ENCODE results near the gene MAPK10. TPM values are rescaled to one million over a fixed set of nuclear protein-coding genes. Genes with fewer than 3 reads are reported as not detected.

Gene MAPK10
- total RNA-seq, 1 experiment from 2014 or later, result 4.7 TPM

DNA sequence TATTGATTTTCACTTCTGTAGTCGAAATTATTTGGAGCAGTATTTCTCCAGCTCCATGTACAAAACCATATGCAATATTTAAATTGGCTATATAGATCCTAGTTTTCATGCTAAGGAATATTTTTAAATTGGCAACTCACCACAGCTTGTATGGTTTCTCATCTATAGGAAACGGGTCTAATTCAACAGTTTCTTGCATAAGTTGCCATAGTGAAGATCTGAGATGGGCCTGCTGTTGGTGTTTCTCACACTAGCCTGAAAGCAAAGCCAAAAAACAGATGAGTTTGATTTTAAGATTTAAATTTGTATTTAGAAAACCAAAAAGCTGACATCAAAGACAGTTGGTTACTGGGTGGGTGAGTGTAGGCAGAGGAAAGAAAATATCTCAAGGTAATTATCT, 5.5 kb downstream of the MAPK10 start:
- Histone ChIP-seq H4K8ac (replicated peaks; ENCODE audit: insufficient read length, low read depth, low read length) (no peak overlapping the region), H3K27me3 (ENCODE audit: insufficient read depth, low read length) (no peaks in the 10 kb centered on the region), H3K9me3 (ENCODE audit: control insufficient read depth, low read depth, low read length) (no peaks in the 10 kb centered on the region), H3K56ac (ENCODE audit: insufficient read length, low read depth, low read length) (no peak overlapping the region), H2BK20ac (ENCODE audit: low read depth, low read length, poor library complexity, severe bottlenecking) (no peak overlapping the region), H3T11ph (ENCODE audit: low read length) (no peak overlapping the region), H3K23ac (ENCODE audit: insufficient read length, low read depth, low read length) (no peak overlapping the region), H2BK12ac (ENCODE audit: insufficient read length, low read depth, low read length) (no peak overlapping the region), H4K5ac (ENCODE audit: insufficient read length, low read depth, low read length) (no peak overlapping the region), H4K20me1 (ENCODE audit: control insufficient read depth, insufficient read depth, insufficient read length) (no peaks in the 10 kb centered on the region), H3K4me2 (ENCODE audit: insufficient read depth, insufficient read length, low read length) (no peak overlapping the region), H2BK15ac (ENCODE audit: low read depth, low read length) (no peak overlapping the region), H2BK5ac (ENCODE audit: insufficient read length, low read length) (no peak overlapping the region), H3K9ac (ENCODE audit: extremely low read depth, insufficient read length, low read length) (no peak overlapping the region), H3K79me1 (ENCODE audit: insufficient read depth, low read depth, low read length, poor library complexity, severe bottlenecking) (no peaks in the 10 kb centered on the region), H3K23me2 (ENCODE audit: insufficient read length, low read depth, low read length, poor library complexity, severe bottlenecking) (no peaks in the 10 kb centered on the region), H3K18ac (ENCODE audit: insufficient read length, low read depth, low read length) (no peak overlapping the region), H3K79me2 (ENCODE audit: insufficient read depth, low read length) (no peaks in the 10 kb centered on the region), H4K91ac (ENCODE audit: insufficient read length, low read depth, low read length) (no peak overlapping the region), H3K4ac (ENCODE audit: low read depth, low read length) (no peak overlapping the region), H3K27ac (ENCODE audit: insufficient read length, low read depth, low read length) (no peak overlapping the region), H3K4me1 (ENCODE audit: insufficient read depth, low read length) (peaks cover 7% of the 10 kb centered on the region; the same call in 1 of the 2 replicates), H2BK120ac (ENCODE audit: low read depth, low read length, poor library complexity, severe bottlenecking) (no peak overlapping the region), H2AFZ (ENCODE audit: low read length) (no peak overlapping the region), H2AK5ac (ENCODE audit: insufficient read length, low read length) (no peak overlapping the region), H3K14ac (ENCODE audit: insufficient read depth, low read length) (no peak overlapping the region)
- peaks cover 39 to 47% of the 10 kb centered on the region in 2 experiments for H3K4me1 Mint-ChIP-seq
- DNase-seq, result no peak
- peaks cover 0 to 4% (median 0%) of the 10 kb centered on the region in 3 experiments; a peak in 1 of 7 replicates for H3K36me3 Mint-ChIP-seq (ENCODE audit: insufficient read depth in 1 of 3, low read depth in 3 of 3)
- H3K27ac Mint-ChIP-seq, result no peak overlapping the region
- TF ChIP-seq, protein P1, sequence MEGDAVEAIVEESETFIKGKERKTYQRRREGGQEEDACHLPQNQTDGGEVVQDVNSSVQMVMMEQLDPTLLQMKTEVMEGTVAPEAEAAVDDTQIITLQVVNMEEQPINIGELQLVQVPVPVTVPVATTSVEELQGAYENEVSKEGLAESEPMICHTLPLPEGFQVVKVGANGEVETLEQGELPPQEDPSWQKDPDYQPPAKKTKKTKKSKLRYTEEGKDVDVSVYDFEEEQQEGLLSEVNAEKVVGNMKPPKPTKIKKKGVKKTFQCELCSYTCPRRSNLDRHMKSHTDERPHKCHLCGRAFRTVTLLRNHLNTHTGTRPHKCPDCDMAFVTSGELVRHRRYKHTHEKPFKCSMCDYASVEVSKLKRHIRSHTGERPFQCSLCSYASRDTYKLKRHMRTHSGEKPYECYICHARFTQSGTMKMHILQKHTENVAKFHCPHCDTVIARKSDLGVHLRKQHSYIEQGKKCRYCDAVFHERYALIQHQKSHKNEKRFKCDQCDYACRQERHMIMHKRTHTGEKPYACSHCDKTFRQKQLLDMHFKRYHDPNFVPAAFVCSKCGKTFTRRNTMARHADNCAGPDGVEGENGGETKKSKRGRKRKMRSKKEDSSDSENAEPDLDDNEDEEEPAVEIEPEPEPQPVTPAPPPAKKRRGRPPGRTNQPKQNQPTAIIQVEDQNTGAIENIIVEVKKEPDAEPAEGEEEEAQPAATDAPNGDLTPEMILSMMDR (conservative IDR thresholded peaks at IDR 0.05), result no peak
- no peaks in the 10 kb centered on the region for H3K9me3 Mint-ChIP-seq
- WGBS (ENCODE audit: extremely low coverage, insufficient read length, low lambda C conversion rate), result no CpG with 5 or more reads among the region's 2 CpGs
- H3K27me3 Mint-ChIP-seq (ENCODE audit: low read depth), result no peaks in the 10 kb centered on the region
- H3K4me3 Mint-ChIP-seq, result no peak overlapping the region
